GM23248 (cell line): ENCODE results near the gene MX2.

Experiments used
- EZH2 ChIP-seq: fragments of 200-600 bp; sonication (generic); IDR thresholded peaks from 2 replicates; pipeline ENCODE4 v1.6.1; 2018; ENCODE audit warnings: antibody characterized with exemption, mild to moderate bottlenecking; ENCODE audit not compliant: insufficient read depth, poor library complexity, severe bottlenecking
- EZH2phosphoT487 ChIP-seq: fragments of 200-600 bp; sonication (generic); IDR thresholded peaks from 2 replicates; pipeline ENCODE4 v1.6.1; 2018; ENCODE audit warnings: antibody characterized with exemption, moderate library complexity, mild to moderate bottlenecking, low read depth; ENCODE audit not compliant: insufficient read depth

- TF ChIP-seq EZH2: no peak
- no peak for TF ChIP-seq EZH2phosphoT487
These were observed 32.1 kb downstream of the MX2 start for GRCh38 chr21:41393876-41394465.
